NB4 (cell line): ENCODE results near the gene UBE3A.

ENCODE experiments used
- CTCF ChIP-seq: IDR thresholded peaks from one replicate; pipeline ENCODE4 v1.5.1; 2012; ENCODE audit warnings: low read depth, low read length
- MAX ChIP-seq: IDR thresholded peaks from 2 replicates; pipeline ENCODE4 v1.6.1; 2011; ENCODE audit warnings: low read depth, low read length
- MYC ChIP-seq: IDR thresholded peaks from 2 replicates; pipeline ENCODE4 v1.6.1; 2011; ENCODE audit warnings: low read depth, low read length
- POLR2A ChIP-seq: IDR thresholded peaks from 2 replicates; pipeline ENCODE4 v1.6.1; 2011; ENCODE audit warnings: mild to moderate bottlenecking; ENCODE audit not compliant: insufficient read length; ENCODE audit errors: extremely low read depth

GRCh38 chr15:25402342-25402741, 36.5 kb downstream of the UBE3A start:
- no peak for TF ChIP-seq POLR2A
- TF ChIP-seq CTCF, result no peak
- no peak for TF ChIP-seq MAX
- TF ChIP-seq MYC, result no peak
